Measurements from ENCODE around the gene DHH.

DHH gene

GRCh38 chr12:49131051-49131893 lies 36.7 kb upstream of the DHH start, which contains the start of gene TUBA1B (continued):
- TF ChIP-seq ZBTB48 (tag by site-specific recombination; IDR thresholded peaks at IDR 0.05) (peak; percentile 50), SP3 (tag by site-specific recombination; IDR thresholded peaks at IDR 0.05) (peak; percentile 56; the same call in 1 of the 2 replicates), ZNF654 (tag by site-specific recombination; IDR thresholded peaks at IDR 0.05; ENCODE audit: low read depth) (no peak), ZNF19 (tag by site-specific recombination; IDR thresholded peaks at IDR 0.05; ENCODE audit: low read depth) (no peak), SCRT1 (tag by site-specific recombination; IDR thresholded peaks at IDR 0.05; ENCODE audit: borderline replicate concordance) (no peak), GLIS2 (tag by site-specific recombination; IDR thresholded peaks at IDR 0.05) (no peak; the same call in 1 of the 2 replicates), ZNF514 (tag by site-specific recombination; IDR thresholded peaks at IDR 0.05) (no peak), FEZF1 (tag by site-specific recombination; IDR thresholded peaks at IDR 0.05) (no peak), ZNF248 (tag by site-specific recombination; IDR thresholded peaks at IDR 0.05) (no peak), ZBTB17 (tag by site-specific recombination; IDR thresholded peaks at IDR 0.05) (no peak), MYNN (tag by site-specific recombination; IDR thresholded peaks at IDR 0.05; ENCODE audit: borderline replicate concordance) (peak; percentile 52; the same call in 1 of the 2 replicates), ZNF549 (tag by site-specific recombination; IDR thresholded peaks at IDR 0.05) (no peak), KLF7 (tag by site-specific recombination; IDR thresholded peaks at IDR 0.05; ENCODE audit: borderline replicate concordance) (peak; percentile 74; the same call in 1 of the 2 replicates), ZNF37A (tag by site-specific recombination; IDR thresholded peaks at IDR 0.05) (no peak), ZNF707 (tag by site-specific recombination; IDR thresholded peaks at IDR 0.05) (no peak), ZNF501 (tag by site-specific recombination; IDR thresholded peaks at IDR 0.05) (peak; percentile 94), ZNF792 (tag by site-specific recombination; IDR thresholded peaks at IDR 0.05) (no peak; the same call in none of the 2 replicates), ZBTB49 (tag by site-specific recombination; IDR thresholded peaks at IDR 0.05; ENCODE audit: low read depth) (no peak), ZNF10 (tag by site-specific recombination; IDR thresholded peaks at IDR 0.05) (0 out of 2 replicates have a peak, but pooled peaks have one; percentile 35), ZNF629 (tag by site-specific recombination; IDR thresholded peaks at IDR 0.05) (peak; percentile 34), ZNF658 (tag by site-specific recombination; IDR thresholded peaks at IDR 0.05) (no peak), MEIS1 (CRISPR knock-in tag; IDR thresholded peaks at IDR 0.05; ENCODE audit: borderline replicate concordance) (peak; percentile 17; the same call in 1 of the 2 replicates), OVOL3 (tag by site-specific recombination; IDR thresholded peaks at IDR 0.05) (peak; percentile 8; the same call in 1 of the 2 replicates), ZNF747 (tag by site-specific recombination; IDR thresholded peaks at IDR 0.05) (peak; percentile 34; the same call in 1 of the 2 replicates), ZNF350 (tag by site-specific recombination; IDR thresholded peaks at IDR 0.05) (no peak), ZNF362 (tag by site-specific recombination; IDR thresholded peaks at IDR 0.05) (no peak), ZNF624 (tag by site-specific recombination; IDR thresholded peaks at IDR 0.05) (peak; percentile 76; the same call in 1 of the 2 replicates), ZNF221 (tag by site-specific recombination; IDR thresholded peaks at IDR 0.05; ENCODE audit: borderline replicate concordance) (no peak), ZNF202 (tag by site-specific recombination; IDR thresholded peaks at IDR 0.05; ENCODE audit: borderline replicate concordance) (no peak)
- TF ChIP-seq, protein P1, sequence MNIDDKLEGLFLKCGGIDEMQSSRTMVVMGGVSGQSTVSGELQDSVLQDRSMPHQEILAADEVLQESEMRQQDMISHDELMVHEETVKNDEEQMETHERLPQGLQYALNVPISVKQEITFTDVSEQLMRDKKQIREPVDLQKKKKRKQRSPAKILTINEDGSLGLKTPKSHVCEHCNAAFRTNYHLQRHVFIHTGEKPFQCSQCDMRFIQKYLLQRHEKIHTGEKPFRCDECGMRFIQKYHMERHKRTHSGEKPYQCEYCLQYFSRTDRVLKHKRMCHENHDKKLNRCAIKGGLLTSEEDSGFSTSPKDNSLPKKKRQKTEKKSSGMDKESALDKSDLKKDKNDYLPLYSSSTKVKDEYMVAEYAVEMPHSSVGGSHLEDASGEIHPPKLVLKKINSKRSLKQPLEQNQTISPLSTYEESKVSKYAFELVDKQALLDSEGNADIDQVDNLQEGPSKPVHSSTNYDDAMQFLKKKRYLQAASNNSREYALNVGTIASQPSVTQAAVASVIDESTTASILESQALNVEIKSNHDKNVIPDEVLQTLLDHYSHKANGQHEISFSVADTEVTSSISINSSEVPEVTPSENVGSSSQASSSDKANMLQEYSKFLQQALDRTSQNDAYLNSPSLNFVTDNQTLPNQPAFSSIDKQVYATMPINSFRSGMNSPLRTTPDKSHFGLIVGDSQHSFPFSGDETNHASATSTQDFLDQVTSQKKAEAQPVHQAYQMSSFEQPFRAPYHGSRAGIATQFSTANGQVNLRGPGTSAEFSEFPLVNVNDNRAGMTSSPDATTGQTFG (tag by site-specific recombination; IDR thresholded peaks at IDR 0.05; ENCODE audit: borderline replicate concordance) = peak; percentile 15; the same call in 1 of the 2 replicates
- TF ChIP-seq, protein P2, sequence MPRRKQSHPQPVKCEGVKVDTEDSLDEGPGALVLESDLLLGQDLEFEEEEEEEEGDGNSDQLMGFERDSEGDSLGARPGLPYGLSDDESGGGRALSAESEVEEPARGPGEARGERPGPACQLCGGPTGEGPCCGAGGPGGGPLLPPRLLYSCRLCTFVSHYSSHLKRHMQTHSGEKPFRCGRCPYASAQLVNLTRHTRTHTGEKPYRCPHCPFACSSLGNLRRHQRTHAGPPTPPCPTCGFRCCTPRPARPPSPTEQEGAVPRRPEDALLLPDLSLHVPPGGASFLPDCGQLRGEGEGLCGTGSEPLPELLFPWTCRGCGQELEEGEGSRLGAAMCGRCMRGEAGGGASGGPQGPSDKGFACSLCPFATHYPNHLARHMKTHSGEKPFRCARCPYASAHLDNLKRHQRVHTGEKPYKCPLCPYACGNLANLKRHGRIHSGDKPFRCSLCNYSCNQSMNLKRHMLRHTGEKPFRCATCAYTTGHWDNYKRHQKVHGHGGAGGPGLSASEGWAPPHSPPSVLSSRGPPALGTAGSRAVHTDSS (tag by site-specific recombination; IDR thresholded peaks at IDR 0.05) = no peak; the same call in 1 of the 2 replicates
- TF ChIP-seq, protein P3, sequence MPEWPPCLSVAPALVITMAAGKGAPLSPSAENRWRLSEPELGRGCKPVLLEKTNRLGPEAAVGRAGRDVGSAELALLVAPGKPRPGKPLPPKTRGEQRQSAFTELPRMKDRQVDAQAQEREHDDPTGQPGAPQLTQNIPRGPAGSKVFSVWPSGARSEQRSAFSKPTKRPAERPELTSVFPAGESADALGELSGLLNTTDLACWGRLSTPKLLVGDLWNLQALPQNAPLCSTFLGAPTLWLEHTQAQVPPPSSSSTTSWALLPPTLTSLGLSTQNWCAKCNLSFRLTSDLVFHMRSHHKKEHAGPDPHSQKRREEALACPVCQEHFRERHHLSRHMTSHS (tag by site-specific recombination; IDR thresholded peaks at IDR 0.05) = no peak
